CD4-positive, alpha-beta T cell treated with Interleukin-4 for 4 hours (primary cell): ENCODE data around the gene TMEM222.

ENCODE experiments used
- DNase-seq: peaks from one replicate; pipeline ENCODE4 v3.0.0-alpha.2; 2020

TMEM222 gene

DNA sequence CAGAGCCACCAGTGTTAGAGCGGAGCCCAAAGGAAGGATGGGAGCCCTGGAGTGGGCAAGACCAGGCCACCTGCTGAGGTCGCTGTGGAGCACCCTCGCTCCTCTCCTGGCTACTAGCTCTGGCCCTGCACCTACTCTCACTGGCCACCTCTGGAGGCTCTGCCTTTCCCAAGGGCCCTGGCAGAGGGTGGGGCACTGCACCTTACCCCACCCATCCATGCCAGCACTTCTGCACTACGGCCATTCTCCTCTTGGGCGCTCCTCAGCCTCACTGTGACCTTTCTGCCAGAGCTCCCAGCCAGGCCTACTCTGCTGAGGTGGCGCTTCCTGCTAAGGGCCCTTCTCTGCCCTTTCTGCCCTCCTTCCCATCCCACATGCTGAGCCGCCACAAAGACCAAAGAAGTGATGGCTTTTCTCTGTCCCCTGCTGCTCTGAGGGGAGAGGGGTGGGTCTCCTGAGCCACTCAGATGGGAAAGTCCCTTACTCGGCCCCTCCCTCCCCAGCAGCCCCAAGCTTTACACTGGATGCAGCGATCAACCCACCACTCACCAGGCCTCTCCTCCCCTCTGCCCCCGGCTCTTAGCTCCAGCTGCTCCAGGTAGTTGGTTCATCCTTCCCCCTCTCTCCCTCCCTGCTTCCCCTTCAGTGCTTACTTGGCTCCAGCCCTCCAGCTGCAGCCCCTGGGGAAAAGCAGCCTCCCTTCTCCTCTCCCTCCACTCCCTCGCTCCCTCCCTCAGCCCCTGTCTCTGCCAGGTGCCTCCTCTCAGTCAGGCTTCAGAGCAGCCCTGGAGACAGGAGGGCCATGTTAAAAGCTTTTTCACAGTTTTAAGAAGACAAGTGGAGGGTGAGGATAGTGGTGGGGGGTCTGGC lies 14.8 kb upstream of the TMEM222 start:
- DNase-seq = no peak

DNA sequence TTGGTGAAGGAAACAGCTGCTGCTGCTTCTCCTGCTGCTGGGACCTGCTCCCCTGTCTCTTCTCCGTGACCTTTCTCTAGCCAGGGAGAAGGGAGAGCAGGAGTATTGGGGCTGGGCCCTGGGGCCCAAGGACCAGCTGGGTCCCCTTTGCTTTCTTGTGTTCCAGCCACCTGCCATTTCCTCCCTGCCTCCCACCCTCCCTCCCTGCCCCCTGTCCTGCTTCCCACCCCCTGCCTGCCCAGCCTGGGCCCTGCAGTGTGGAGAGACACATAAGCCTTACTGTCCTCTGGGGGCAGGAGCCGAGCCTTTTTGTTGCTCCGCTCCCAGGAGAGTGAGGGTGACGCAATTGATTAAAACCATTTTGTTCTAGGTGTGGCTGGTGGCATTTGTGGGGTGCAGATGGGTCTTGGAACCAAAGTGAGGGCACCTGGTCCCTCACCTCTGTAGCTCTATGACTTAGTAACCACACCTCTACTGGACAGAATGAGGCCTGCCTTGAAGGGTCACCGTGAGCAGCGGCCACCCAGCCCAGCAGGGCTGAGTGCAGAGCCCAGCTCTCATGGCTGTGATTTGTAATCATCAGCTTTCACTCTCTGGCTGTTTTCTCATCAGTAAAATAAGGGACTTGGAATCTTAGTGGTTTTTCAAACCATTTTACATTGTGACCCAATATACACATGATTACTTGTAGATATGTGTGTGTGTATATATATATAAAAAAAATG lies 13.9 kb upstream of the TMEM222 start:
- no peak for DNase-seq

DNA sequence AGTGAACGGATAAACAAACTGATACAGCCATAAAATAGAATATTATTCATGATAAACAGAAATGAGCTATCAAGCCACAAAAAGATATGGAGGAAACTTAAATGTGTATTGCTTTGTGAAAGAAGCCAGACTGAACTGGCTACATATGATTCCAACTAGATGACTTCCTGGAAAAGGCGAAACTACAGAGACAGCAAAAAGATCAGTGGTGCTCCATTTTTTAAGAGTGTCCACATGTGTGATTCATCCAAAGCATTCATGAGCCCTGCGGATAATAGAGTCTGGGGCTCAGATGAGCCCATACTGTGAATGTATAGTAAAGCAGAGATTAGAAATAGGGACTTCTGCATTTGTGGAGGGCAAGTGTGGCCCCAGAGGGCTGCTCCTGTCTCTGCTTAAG lies 7.8 kb upstream of the TMEM222 start:
- no peak for DNase-seq

DNA sequence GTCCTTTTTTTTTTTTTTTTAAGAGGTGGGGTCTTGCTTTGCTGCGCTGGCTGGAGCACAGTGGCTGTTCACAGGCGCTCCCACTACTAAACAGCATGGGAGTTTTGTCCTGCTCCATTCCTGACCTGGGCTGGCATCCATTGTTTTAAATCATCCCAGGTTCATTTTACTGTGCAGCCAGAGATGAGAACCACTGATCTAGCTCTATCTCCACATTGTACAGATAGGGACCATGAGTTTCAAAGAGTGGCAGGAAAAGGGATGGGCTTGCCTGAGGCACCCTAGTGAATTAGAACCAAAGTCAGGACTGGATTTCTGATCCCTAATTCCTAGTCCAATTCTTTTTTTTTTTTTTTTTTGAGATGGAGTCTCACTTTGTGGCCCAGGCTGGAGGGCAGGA lies 7.2 kb upstream of the TMEM222 start:
- DNase-seq = no peak

DNA sequence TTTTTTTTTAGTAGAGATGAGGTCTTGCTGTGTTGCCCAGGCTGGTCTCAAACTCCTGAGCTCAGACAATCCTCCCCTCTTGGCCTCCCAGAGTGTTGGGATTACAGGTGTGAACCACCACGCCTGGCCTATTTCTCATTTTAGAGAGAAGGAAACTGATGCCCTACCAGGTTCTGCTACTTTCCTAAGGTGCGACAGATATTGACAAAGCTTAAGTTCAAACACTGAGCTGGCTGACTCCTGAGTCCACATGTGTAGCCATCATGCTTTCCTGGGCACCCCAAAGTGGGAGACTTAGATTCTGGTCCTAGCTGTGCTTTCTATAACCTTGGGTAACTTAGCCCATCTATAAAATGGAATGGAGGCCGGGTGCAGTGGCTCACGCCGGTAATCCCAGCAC lies 5.1 kb upstream of the TMEM222 start:
- DNase-seq = no peak

DNA sequence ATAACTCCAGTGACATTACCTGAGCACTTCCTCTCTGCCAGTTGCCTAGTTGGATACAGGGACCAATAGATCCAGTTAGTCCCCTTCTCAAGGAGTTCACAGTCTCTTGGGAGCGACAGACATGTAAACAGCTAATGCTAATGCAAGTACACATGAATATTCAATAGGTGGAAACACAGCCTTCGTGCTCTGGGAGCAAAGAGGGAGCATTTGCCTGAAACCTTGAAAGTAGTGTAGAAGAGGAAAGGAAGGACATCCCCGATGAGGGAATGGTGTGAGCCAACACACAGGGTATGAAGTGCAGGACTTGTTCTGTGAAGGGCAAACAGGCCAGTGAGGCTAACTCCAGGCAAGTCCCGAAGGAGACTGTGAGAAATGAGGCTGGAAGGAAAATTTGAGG lies 3.8 kb upstream of the TMEM222 start:
- DNase-seq = no peak

DNA sequence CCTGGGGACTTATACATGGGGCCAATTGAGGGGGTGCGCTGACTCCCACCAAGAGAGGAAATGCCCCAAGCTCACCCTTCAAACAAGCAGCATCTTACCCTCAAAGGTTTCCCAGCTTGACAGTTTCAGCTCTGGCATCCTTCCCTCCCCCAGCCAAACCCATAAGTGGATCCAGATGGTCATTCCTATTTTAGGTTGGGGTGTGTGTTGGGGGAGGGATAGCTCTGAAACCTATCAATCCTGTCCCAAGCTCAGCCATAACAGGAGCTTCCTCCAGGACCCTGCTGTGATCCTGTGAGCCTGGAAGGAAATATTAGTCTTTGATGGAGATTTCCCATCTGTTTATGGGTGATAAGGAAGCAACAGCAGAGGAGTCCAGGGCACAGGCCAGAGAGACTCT lies 3.4 kb upstream of the TMEM222 start:
- DNase-seq = no peak

DNA sequence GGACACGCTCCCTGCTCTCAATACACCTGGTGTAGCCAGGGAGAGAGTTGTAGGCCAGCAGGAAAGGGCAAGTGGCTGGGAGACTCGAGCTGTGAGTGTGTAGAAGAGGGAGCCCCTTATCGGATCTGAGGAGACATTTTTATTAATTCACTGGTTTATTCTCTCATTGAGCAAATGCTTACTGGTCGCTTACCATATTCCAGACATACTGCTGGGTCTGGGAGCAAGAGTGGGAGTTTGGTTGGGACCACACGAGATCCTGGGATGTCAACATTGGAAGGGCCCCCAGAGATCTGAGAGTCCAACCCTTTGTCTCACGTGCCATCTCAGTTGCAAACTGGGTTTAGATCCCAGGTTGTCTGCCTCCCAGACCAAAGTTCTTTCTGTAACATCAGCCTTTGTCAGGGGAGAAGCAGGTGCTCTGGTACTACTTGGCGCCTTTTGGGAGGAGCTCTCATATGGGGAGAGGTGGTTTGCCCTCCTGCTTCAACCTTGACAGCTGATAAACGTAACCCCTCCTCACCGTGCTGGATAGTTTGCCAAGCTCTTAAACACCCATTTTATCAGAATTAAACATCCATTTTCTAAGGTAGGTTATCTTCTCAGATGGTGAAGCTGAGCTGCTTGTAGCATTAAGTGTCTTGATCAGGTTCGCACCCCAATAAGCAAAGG lies 742 bp downstream of the TMEM222 start:
- no peak for DNase-seq

DNA sequence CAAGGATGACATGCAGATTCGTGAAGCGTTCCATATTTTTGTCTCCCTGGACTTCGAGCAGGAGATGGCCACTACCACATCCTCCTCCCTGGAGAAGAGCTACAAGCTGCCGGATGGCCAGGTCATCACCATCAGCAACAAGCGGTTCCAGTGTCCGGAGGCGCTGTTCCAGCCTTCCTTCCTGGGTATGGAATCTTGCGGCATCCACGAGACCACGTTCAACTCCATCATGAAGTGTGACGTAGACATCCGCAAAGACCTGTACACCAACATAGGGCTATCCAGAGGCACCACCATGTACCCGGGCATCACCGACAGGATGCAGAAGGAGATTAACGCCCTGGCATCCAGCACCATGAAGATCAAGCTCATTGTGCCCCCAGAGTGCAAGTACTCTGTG lies 3.3 kb downstream of the TMEM222 start:
- DNase-seq = no peak

DNA sequence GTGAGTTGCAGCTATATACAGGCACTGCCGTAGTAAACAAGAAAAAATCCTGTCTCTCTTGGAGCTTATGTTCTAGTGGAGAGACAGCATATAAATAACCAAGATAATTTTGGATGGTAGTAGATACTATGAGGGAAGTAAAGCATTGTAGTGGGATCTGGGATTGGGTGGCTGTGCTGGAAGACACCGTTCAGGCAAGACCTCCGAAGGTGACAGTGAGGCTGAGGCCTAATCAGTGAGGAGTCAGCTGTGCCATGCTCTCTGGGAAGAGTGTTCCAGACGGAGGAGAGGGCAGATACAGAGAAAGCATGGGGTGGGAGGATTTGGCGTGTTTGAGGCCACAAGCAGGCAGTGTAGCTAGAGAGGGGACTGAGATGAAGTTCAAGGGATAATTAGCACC lies 6.0 kb downstream of the TMEM222 start:
- no peak for DNase-seq

DNA sequence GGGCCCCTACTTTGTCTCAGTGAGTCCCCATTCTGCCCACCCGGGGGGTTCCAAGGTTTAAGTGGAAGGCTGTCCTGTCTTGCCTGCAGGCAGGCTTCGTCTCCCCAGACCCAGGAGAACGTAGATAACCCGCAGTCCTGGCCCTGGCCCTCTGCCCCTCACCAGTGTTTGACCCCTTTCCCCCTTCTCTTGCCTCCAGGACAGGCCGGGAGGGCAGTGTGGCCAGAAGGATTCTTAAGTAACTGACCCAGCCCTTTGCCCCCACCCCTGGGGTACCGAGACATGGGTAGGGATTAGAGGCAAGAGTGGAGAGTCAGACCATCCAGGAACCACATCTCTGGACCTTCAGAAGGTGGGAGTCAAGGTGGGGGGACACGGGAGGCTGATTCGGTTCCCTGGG lies 8.8 kb downstream of the TMEM222 start:
- no peak for DNase-seq

DNA sequence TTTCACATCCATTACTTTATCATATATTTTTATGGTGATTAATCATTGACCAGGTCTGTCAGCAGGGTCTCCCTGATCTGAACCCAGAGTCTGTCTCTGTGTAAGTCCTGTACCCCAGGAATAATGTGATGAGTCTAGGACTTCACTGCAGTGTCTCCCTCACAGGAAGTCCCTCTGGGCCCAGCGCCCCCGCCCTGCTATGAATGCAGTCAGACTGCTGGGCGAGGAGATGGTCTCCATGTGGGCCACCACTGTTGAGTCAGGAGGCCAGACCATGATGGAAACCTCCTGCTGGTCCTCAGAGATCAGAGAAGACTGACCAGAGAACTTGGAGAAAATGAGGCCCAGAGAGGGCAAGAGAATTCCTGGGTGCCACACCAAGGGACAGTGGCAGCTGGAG lies 9.5 kb downstream of the TMEM222 start:
- no peak for DNase-seq

DNA sequence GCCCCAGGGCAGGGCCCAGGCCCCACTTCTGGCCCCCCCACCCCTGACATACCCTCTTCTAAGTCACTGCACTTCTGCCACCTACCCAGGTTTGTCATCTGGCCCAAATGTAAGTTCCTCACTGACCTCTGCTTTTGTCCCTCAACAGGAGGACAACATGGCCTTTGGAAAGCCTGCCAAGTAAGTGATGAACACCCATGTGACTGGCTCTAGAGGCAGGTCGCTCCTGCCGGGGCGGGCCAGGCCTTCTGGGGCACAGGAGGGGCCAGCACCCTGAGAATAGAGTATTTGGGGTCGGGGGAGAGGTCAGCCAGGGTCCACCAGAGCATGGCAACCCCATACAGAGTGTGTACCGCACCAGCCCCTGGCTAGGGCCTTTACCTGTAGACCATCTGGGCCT lies 10.0 kb downstream of the TMEM222 start:
- no peak for DNase-seq

DNA sequence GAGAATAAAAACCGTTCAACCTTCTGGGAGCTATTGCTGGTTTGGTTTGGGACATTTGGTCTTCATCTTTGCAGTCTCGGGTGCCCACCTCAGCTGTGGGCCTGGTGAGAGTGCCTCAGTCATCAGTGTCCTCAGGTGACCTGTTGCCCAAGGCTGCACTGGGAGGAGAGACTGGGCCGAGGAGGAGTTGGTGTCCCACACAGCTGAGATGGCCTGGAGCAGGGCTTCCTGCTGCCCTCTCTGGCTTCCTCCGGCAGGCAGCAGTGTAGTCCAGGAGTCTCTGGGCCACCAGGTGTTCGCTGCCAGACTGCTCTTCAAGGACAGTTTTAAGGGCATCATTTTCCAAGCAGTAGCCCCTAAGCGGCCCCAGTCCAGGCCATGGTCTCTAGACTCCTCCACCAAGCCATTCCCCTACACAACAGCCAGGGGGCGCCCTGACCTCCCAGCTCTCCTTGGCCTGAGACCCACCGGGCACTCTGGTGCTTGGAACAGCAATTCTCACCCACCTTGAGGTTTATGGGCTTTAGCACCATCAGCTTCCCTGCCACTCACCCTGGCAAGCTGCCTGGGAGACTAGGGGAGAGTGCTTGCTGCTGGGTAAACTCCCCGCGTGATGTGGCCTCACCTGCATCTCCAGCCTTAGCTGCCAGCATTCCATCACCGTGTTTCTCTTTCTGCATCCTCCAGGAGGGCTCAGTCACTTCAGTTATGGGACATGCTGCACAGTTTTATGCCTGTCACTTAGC lies 10.7 kb downstream of the TMEM222 start:
- DNase-seq = peak; percentile 54

DNA sequence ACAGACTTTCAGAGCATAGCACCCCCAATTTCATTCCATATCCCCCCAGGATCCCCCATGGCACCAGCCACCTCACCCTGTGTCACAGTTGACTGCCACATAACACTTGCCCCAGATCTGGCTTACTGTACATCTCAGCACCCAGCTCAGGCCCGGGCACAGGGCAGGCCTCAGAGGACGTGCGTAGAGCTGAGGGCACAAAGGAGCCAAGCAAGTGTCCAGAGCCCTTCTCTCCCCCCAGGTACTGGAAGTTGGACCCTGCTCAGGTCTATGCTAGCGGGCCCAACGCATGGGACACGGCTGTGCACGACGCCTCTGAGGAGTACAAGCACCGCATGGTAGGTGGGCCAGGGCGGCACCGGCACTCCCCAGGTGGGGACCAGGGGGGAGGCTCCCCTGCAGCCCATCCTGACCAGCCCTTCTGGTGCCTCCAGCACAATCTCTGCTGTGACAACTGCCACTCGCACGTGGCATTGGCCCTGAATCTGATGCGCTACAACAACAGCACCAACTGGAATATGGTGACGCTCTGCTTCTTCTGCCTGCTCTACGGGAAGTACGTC lies 11.8 kb downstream of the TMEM222 start:
- DNase-seq = no peak

DNA sequence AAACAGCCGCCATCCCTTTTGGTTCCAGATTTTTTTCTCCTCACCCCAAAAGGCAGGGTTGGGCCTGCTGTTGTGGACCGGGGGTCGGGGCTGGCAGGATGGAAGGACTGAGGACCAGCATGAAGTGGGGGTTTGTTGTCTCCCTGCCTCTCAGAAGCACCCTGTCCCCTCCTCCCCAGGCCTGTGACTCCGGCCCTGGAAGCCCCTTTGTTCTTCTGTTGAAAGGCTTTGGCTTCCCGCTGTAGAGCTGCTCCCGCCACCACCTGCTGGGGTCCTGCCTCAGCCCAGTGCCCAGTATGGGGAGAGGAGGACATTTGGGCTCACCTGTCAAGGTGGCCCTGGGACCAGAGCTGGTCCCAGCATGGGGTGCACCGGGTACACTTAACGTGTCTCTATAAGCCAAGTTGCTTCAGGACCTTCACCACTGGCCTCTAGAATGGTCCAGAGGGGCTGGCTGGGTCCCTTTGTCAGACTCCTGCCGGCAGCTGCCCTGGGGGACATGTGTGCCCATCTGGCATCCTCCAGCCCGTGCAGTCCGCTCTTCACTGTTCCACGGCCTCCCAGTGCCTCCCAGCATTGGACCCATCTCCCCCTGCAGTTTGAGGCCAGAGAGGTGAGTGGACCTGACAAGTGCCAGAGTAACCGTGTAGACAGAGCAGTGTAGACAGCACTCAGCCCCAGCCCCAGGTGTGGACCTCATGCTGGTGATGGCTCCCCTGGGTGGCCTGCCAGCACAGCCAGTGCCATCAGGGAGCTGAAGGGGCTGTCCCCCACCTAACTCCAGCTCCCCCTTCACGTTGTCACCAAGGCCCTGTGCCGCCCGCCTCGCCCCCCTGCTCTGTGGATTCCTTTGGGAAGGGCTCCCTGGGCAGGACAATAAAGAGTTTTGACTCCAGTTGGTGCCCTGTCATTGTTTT lies 13.8 kb downstream of the TMEM222 start:
- no peak for DNase-seq

DNA sequence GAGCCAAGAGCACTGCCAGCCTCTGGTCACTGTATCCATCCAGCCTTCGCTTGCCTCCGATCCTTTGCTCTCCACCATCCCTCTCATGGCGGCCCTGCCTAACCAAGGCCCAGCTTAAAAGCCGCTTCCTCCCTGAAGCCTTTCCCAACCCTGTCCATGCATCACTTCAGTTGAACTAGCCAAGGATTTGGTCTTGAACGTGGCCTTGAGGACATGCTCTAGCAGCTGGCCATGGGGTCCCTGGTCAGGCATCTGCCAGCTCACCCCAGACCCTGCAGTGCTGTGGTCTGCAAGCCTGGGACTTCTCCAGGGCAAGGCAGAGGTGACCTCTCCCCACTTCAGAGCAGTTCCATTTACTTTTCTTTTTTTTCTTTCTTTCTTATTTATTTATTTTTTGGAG lies 14.8 kb downstream of the TMEM222 start:
- no peak for DNase-seq

DNA sequence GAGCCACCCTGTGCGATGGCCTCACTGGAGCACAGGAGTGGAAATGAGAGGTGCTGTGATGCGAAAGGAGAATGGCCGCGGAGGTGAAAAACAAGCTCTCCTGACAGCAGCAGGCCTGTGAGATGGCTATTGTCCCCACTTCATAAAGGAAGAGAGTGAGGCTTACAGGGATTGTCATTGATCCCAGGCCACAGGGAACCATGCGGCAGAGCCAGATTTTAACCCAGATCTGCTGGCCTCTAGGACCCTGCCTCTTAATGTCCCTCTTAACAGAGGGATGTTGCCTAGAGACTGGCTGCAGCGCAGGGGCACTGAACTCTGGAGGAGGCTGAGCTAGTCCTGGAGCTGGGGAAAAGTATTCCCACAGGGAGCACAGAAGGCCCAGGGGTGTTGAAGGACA lies 16.8 kb downstream of the TMEM222 start:
- no peak for DNase-seq

DNA sequence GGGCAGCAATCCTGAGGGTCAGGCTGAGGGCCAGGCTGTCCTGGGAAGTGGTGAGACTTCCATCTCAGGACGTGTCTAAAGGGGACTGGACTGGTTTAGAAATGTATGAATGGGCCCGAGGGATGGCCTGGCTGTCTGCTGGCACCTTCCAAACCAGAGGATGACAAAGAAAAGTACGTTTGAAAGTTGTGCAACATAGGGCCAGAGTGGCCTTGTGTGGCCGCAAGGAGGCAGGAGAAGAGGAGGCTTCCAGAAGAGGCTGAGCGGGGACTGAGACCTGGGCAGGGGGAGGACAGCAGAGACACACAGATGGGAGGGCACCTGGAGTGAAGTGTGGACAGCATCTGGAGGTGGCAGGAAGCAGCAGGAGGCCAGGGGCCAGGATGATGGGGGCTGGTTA lies 17.2 kb downstream of the TMEM222 start:
- DNase-seq = no peak

DNA sequence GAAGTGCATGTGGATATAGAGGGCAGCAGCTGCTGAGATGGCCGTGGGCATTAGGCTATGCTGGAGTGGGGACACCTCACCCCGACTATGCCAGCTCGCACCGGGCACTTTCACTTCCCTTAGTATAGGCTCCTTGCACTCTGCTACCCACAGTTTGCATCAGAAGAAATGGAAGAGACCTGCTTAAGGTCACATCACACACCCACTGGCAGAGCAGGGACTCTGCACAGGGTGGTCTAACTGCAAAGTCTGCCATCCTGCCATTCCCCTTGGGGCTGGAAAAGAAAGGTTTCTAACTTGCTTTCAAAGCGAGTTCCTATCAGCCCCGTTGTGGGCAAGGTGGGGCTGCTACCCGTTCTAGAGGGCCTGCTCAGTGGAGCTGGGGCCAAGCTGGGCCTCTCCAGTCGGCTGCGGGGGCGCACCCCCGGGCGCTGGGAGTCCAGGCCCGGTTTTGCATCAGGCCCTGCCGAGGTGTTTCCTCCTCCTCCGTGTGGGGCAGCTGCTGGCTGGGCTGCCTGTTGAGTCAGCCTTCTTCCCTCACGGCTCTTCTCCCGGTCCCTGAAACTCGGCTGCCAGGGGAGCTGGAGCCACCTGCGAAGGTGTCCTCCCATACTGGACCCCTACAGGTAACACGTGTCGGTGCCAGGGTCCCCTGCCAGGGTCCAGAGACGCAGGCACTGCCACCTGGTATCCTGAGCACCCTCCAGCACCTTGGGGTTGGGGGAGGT lies 19.7 kb downstream of the TMEM222 start, which contains the start of gene SYTL1:
SYTL1 (plus strand) TSS at position 498 of the 728 bp plus-strand sequence. CDS start 3,313 bp downstream, outside the sequence.
- DNase-seq = peak; percentile 65

DNA sequence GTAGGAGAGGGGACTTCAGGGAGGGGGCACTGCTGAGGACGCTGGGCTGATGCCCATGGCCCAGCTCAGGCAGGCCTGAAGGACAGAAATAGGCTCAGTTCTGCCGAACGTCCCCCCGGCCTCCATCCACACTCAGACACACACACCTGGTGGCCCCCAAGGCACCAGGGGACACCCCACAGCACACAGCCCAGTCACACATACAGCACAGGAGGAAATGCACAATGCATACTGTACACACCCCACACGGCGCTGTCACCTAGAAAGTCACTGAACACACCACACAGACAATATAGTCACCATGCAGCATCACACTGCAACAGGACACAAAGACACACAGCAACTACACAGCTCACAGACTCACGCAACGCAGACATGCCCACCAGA lies 20.4 kb downstream of the TMEM222 start:
- peak; percentile 57 for DNase-seq
